ACC112 (cell line): ENCODE measurements around the gene PDF.
"Not testable (repeated sequence)": the region's sequence is repeated elsewhere in the genome, so short reads cannot be mapped to it uniquely, and the experiment has no call there.

ENCODE experiments used
- H2AFZ ChIP-seq: fragments of 200-600 bp; sonication (generic); one replicate; pipeline ENCODE4 v1.6.0; 2017; ENCODE audit warnings: antibody characterized with exemption, low read length; ENCODE audit not compliant: unreplicated experiment
- H3K27ac ChIP-seq: fragments of 200-600 bp; sonication (generic); 2 replicates; pipeline ENCODE4 v1.5.1; 2014; ENCODE audit warnings: low read depth, mild to moderate bottlenecking, antibody characterized with exemption, low read length, moderate library complexity
- H3K27me3 ChIP-seq: fragments of 200-600 bp; sonication (generic); 2 replicates; pipeline ENCODE4 v1.6.1; 2014; ENCODE audit warnings: mild to moderate bottlenecking, antibody characterized with exemption, low read length, moderate library complexity, mixed read lengths; ENCODE audit not compliant: insufficient read depth
- H3K36me3 ChIP-seq: fragments of 200-600 bp; sonication (generic); 2 replicates; pipeline ENCODE4 v1.6.1; 2016; ENCODE audit warnings: mild to moderate bottlenecking, antibody characterized with exemption, low read length, moderate library complexity, mixed read lengths; ENCODE audit not compliant: insufficient read depth
- H3K4me1 ChIP-seq: fragments of 200-600 bp; sonication (generic); one replicate; pipeline ENCODE4 v1.6.1; 2016; ENCODE audit warnings: low read length, mixed read lengths; ENCODE audit not compliant: insufficient read depth, unreplicated experiment, control insufficient read depth
- H3K4me3 ChIP-seq: fragments of 200-600 bp; sonication (generic); 2 replicates; pipeline ENCODE4 v1.5.1; 2014; ENCODE audit warnings: mild to moderate bottlenecking, low read depth, low read length
- H3K79me2 ChIP-seq: fragments of 200-600 bp; sonication (generic); one replicate; pipeline ENCODE4 v1.6.0; 2016; ENCODE audit warnings: low read length; ENCODE audit not compliant: control insufficient read depth, unreplicated experiment, insufficient read depth

The PDF gene

GRCh38 chr16:69363281-69363717 is 32.9 kb upstream of the PDF start:
- Histone ChIP-seq H3K79me2 (no peaks in the 10 kb centered on the region), H3K27me3 (no peaks in the 10 kb centered on the region), H2AFZ (no peak overlapping the region), H3K4me3 (no peak overlapping the region), H3K4me1 (no peaks in the 10 kb centered on the region), H3K27ac (no peak overlapping the region), H3K36me3 (peaks cover 10% of the 10 kb centered on the region; the same call in 1 of the 2 replicates)

DNA sequence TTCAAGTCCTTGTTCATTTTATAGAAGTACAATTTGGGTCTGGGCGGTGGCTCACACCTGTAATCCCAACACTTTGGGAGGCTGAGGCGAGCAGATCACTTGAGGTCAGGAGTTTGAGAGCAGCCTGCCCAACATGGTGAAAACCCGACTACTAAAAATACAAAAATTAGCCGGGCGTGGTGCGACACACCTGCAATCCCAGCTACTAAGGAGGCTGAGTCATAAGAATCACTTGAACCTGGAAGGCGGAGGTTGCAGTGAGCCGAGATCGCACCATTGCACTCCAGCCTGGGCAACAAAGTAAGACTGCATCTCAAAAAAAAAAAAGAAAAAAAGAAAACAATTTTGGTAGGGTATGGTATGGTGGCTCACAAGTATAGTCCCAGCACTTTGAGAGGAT is 29.7 kb upstream of the PDF start:
- H3K27ac ChIP-seq, H3K79me2 ChIP-seq, H3K4me1 ChIP-seq, H3K36me3 ChIP-seq, H2AFZ ChIP-seq, H3K4me3 ChIP-seq, H3K27me3 ChIP-seq: not testable (repeated sequence)

DNA sequence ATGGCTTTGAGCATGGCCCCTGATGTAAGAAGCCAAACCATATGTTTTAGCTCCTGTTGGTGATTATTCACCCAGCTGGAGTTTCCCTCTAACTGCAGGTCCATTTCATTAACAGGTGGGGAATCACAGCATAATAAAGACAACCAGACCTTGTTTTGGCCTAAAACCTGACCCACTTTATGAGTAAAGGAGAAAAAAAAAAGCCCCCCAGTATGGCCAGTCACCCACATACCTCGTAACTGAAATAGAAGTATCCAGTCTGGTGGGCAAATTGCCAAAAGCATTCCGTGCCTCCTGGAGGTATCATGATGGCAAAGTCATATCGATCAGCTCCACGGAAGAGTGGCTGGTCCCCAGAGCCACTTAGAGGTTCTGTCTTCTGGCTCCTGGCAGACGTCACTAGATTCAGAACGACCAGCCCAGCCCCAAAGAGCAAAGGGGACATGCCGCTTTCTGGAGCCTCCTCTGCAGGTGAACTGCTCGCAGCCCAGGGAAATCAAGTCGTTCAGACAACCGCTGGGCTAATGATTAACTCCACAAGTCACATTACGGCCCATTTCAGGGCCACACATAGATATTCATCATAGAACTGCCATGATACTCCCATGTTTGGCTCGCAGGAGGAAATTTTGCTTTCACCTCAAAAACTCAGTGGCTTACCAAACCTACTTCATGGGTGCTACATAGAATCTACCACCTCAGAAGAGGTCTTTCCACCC is 21.1 kb upstream of the PDF start, which contains the start of gene TMED6:
Gene TMED6, minus strand, starts transcription at position 478 of the 719 bp plus-strand sequence. Its CDS starts 33 bp downstream, at position 445.
- no peak within 1 kb of the TSS for H3K4me3 ChIP-seq
- H3K27ac ChIP-seq, result no peak within 1 kb of the TSS
- no peaks in the 10 kb centered on the region for H3K27me3 ChIP-seq
- no peak within 1 kb of the TSS for H2AFZ ChIP-seq
- peaks cover 4% of the 10 kb centered on the region; the same call in 1 of the 2 replicates for H3K36me3 ChIP-seq
- no peaks in the 10 kb centered on the region for H3K79me2 ChIP-seq
- no peaks in the 10 kb centered on the region for H3K4me1 ChIP-seq

DNA sequence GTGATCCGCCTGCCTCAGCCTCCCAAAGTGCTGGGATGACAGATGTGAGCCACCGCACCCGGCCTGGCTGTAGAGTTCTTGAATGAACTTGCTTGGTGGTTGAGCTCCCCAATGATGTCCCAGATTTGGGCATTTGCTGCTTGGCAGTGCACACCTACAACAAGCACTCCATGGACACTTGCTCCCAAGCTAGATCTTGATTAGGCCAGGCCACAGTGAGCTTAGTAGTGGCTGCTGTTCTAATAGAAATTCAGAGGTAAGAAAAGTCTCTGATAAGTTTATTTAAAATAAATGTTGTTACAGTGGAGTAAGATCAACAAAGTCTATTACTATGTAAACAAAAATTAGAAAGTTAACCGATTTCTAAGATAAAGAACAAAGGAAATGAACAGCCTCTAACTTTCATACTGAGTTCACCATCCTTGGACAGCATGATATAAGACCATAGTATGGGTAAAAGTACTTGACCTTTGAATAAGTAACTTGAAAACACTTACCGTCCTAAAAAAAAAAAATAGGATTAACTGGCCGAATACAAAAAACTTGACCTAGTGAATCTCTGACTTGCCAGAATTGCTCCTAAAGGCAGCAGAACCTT is 20.2 kb upstream of the PDF start:
- Histone ChIP-seq H3K4me3 (no peak overlapping the region), H3K27ac (no peak overlapping the region), H3K4me1 (no peaks in the 10 kb centered on the region), H3K27me3 (no peaks in the 10 kb centered on the region), H3K36me3 (peaks cover 9% of the 10 kb centered on the region; the same call in 1 of the 2 replicates), H2AFZ (no peak overlapping the region), H3K79me2 (no peaks in the 10 kb centered on the region)

DNA sequence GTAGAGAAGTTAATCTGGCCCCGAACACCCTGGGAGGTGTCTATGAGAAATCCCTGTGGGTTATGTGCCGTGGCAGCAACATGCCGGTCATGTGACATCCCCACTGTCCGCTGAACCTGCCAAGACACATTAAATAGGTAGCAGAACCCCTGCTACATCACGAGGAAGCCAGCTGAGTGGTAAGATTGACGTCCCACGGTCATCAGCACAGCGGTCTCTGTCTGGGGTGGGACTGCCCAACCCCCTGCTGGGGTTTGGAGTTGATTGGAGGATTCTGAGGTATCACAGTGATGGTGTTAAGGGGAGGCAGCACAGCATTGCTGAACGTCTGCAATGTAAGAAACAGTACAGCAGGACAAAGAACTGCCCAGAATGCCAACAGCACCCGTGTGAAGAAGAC is 19.1 kb upstream of the PDF start:
- no peaks in the 10 kb centered on the region for H3K79me2 ChIP-seq
- no peaks in the 10 kb centered on the region for H3K4me1 ChIP-seq
- no peak overlapping the region for H3K4me3 ChIP-seq
- H3K27ac ChIP-seq, result no peak overlapping the region
- no peaks in the 10 kb centered on the region for H3K27me3 ChIP-seq
- H2AFZ ChIP-seq, result no peak overlapping the region
- peaks cover 10% of the 10 kb centered on the region; the same call in 1 of the 2 replicates for H3K36me3 ChIP-seq

DNA sequence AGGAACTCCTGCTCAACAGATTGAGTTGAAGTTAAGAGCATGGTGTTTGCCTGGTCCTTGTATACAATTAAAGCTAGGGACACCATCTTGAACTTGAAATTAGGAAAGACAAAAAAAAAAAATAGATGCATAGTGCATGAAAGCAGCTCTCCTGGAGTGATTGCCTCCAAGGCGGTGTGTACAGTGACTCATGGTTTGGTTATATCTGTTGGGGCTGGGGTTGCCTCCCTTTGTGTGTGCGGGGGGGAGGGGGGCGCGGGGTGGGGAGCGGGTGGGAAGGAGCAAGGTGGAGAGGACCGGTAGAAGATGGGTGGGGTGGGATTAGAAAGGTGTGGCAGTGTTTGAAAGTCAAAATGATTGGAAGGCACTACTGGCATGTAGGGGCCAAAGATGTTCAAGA is 17.8 kb upstream of the PDF start:
- Histone ChIP-seq H3K36me3 (peaks cover 15% of the 10 kb centered on the region), H3K27me3 (no peaks in the 10 kb centered on the region)

DNA sequence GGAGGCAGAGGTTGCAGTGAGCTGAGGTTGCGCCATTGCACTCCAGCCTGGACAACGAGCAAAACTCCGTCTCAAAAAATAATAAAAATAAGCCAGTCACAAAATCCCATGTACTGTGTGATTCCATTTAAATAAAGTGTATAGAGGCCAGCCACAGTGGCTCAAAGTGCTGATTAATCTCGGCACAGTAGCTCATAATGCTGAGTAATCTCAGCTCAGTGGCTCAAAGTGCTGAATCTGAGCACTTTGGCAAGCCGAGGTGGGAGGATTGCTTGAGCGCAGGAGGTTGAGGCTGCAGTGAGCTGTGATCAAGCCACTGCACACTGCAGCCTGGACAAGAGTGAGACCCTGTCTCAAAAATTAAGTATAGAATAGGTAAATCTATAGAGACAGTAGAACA is 16.3 kb upstream of the PDF start:
- no peak overlapping the region for H3K27ac ChIP-seq

More for the DNA sequence above, 17.8 kb upstream of the PDF start:
- H3K27ac ChIP-seq, result no peak overlapping the region
- H2AFZ ChIP-seq, result no peak overlapping the region
- H3K4me1 ChIP-seq, result no peaks in the 10 kb centered on the region
- no peak overlapping the region for H3K4me3 ChIP-seq
- H3K79me2 ChIP-seq, result peaks cover 1% of the 10 kb centered on the region

GRCh38 chr16:69345923-69346322 is 15.5 kb upstream of the PDF start:
- Histone ChIP-seq H3K4me3 (no peak overlapping the region), H3K27ac (no peak overlapping the region), H3K36me3 (peaks cover 31% of the 10 kb centered on the region), H2AFZ (no peak overlapping the region), H3K4me1 (peaks cover 4% of the 10 kb centered on the region), H3K27me3 (no peaks in the 10 kb centered on the region), H3K79me2 (peaks cover 17% of the 10 kb centered on the region)

More for the DNA sequence above, 16.3 kb upstream of the PDF start:
- no peaks in the 10 kb centered on the region for H3K4me1 ChIP-seq
- no peak overlapping the region for H3K4me3 ChIP-seq
- peaks cover 9% of the 10 kb centered on the region for H3K79me2 ChIP-seq
- H3K27me3 ChIP-seq, result no peaks in the 10 kb centered on the region
- H3K36me3 ChIP-seq, result peaks cover 24% of the 10 kb centered on the region
- H2AFZ ChIP-seq, result no peak overlapping the region

GRCh38 chr16:69344171-69344570 is 13.8 kb upstream of the PDF start:
- H3K27ac ChIP-seq, result no peak overlapping the region
- H3K36me3 ChIP-seq, result peaks cover 28% of the 10 kb centered on the region
- H3K27me3 ChIP-seq, result no peaks in the 10 kb centered on the region
- peaks cover 8% of the 10 kb centered on the region for H3K4me1 ChIP-seq
- no peak overlapping the region for H3K4me3 ChIP-seq
- no peak overlapping the region for H2AFZ ChIP-seq
- peaks cover 30% of the 10 kb centered on the region for H3K79me2 ChIP-seq

GRCh38 chr16:69340095-69340644 is 9.8 kb upstream of the PDF start:
- H3K79me2 ChIP-seq, result peaks cover 49% of the 10 kb centered on the region
- no peaks in the 10 kb centered on the region for H3K27me3 ChIP-seq
- H2AFZ ChIP-seq, result peak overlapping the region; percentile 66
- peak overlapping the region; percentile 57 for H3K27ac ChIP-seq
- peak overlapping the region; percentile 88 for H3K4me3 ChIP-seq
- H3K4me1 ChIP-seq, result peaks cover 14% of the 10 kb centered on the region
- H3K36me3 ChIP-seq, result peaks cover 21% of the 10 kb centered on the region
